Activated CD8-positive, alpha-beta memory T cell treated with anti-CD3 and anti-CD28 coated beads, Interleukin-2, amount 50 U/mL, for 4 hours (primary cell): ENCODE data around the gene LRRN4CL.
A peak's percentile ranks its signal among the peaks of the same experiment; 100 is the strongest.
"Not testable (repeated sequence)": the region's sequence is repeated elsewhere in the genome, so short reads cannot be mapped to it uniquely, and the experiment has no call there.

Source experiments
- DNase-seq: peaks from one replicate; pipeline ENCODE4 v3.0.0-alpha.2; 2020

The LRRN4CL gene

DNA sequence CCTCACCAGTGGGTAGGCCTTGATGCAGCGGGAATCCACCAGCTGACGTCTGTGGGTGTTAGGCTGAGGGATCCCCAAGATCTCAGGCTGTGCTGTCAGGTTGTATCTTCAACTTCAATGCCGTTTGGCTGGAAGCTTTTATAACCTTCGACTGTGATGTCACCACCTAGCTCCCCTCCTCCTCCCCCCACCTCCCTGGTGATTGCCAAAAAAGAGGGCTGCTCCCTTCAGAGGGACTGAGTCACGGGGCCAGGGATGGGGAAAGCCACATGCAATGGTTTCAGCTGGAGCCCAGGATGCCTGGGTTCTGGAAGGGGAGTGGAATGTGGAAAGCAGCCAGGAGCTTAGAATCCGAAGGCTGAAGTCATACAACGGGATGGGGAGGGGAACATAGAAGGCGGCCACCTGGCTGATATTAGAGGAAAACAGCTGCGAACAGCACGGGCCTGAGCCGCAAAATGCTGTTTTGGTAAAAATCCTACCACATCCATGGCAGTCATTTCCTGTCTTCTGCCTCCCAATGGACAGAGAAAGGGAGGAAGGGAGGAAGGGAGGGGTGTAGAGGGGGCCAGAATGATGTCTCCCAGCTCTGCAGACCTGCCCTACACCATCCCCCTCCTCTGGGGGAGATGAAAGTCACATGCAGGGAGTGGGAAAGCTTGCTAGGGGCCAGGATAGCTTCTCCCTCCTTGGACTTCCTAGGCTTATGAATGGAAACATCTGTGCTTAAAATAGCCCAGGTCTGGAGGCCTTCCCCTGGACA, at the start of gene LRRN4CL:
TSS of gene LRRN4CL (minus strand) at position 110 of the 763 bp plus-strand sequence. CDS start 1,022 bp downstream, outside the sequence.
- no peak for DNase-seq

DNA sequence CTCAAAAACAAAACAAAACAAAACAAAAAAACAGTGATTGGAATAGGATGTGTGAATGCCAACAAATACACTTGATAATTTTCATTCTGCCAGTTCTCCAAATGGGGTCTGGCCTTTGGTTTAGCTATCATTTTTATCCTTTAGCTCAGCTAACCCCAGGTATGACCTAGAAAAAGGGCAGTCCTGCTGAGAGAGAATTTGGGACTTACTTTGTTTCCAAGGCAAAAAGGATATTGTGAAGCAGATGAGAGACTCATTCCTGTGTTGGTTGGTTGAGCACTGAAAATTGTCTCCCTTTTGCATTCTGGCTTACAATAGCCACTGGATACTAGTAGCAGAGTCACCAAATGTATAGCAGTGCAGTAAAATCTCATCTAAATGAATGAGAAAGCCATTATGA, 47.9 kb upstream of the LRRN4CL start:
- no peak for DNase-seq

DNA sequence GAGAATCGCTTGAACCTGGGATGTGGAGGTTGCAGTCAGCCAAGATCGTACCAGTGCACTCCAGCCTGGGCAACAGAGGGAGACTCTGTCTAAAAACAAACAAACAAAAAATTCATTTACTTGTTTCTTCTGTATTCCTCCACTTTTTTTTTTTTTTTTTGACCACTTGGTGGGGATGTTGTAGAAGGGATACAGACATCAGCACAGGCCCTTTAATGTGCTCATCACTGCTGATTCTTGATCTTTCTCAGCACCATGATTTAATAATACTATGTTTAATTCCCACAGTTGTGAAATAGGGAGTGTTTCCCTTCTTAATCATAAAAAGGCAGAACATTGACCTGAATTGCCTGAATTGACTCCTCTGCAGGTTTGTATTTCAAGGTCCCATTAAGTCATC, 43.5 kb upstream of the LRRN4CL start:
- no peak for DNase-seq

DNA sequence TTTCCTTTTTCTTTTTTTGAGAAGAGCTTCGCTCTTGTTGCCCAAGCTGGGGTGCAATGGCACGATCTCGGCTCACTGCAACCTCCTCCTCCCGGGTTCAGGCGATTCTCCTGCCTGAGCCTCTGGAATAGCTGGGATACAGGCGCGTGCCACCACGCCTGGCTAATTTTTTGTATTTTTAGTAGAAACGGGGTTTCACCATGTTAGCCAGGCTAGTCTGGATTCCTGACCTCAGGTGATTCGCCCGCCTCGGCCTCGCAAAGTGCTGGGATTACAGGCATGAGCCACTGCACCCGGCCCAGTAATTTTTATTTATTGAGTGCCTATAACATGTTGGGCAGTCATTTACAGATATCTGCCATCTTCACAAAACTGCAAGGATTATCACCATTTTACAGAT, 40.7 kb upstream of the LRRN4CL start:
- DNase-seq: not testable (repeated sequence)

GRCh38 chr11:62728171-62728988, 39.0 kb upstream of the LRRN4CL start, which contains the start of gene TTC9C:
TSS of gene TTC9C (plus strand) at chr11:62728486. CDS start at chr11:62728849, 363 bp downstream.
- DNase-seq: peak; percentile 80

DNA sequence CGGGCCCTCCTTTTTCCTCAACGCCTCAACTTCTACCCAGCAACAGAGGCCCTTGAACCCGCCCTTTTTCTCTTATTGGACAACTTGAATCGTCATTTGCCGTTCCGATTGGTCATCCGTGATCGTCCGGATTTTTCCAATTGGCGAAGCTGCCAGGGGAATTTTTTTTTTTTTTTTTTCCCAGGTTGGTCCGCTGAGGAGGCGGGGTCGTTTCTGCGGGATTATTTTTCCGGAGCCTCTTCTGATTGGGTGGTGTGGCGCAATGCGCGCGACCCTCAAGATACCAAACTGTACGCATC, 38.5 kb upstream of the LRRN4CL start:
- DNase-seq: peak; percentile 73

DNA sequence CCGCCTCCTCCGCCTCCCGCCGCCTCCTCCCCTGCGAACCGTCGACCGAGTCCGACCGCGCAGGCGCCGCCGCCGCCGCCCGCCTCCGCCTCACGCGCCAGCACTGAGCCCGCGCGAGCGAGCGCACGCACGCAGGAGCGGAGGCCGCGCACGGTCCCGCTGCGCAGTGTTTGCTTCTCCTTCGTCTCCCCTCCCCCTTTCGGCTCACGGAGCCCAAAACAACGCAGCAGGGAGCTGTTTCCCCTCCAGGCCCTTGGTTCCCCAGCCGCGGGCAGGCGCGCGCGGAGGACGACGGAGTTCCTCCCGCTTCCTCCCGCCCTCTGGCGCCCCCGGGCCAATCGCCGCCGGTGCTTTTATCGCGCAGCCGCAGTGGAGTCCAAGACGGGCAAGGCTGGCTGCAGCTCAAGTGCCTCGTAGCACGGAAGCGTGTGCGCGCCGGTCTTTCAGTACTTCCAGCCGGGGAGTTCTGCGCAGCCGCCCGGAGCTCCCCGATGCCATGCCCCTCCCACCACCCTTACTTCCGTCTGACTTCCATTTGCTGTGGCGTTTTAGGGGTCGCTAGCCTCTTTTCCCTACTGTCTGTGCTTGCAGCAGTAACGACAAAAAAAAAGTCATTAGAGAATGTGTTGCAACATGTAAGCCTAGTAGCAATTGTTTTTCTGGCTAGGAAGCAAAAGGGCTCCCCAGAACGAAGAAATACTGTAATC, 38.0 kb upstream of the LRRN4CL start, which contains the start of gene HNRNPUL2:
TSS of gene HNRNPUL2 (minus strand) at position 293 of the 707 bp plus-strand sequence. CDS start 301 bp downstream, outside the sequence.
- peak; percentile 97 for DNase-seq

- DNase-seq: no peak
Measured at GRCh38 chr11:62726915-62727164, 37.5 kb upstream of the LRRN4CL start.

- no peak for DNase-seq
Measured at GRCh38 chr11:62726156-62726914, 37.0 kb upstream of the LRRN4CL start.

DNA sequence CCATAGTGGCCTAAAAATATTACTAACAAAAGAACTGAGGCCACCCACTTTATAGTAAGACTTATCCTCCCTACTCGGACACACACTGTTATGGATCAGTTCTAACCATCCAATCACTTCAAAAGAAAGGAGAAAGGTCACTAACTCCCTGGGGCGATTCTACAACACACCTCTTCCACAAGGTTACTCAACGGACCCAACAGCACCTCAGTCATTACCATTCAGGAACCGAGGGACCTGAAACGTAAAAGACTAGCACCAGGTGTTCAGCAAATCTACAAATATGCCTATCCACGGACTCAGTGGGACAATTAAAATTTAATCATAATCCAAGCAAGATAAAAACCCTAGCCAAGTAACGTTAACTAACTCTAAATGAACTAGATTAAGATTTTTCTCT, 36.3 kb upstream of the LRRN4CL start:
- DNase-seq: no peak

GRCh38 chr11:62724171-62724570, 34.8 kb upstream of the LRRN4CL start:
- DNase-seq: no peak

GRCh38 chr11:62721994-62722393, 32.7 kb upstream of the LRRN4CL start:
- DNase-seq: no peak

DNA sequence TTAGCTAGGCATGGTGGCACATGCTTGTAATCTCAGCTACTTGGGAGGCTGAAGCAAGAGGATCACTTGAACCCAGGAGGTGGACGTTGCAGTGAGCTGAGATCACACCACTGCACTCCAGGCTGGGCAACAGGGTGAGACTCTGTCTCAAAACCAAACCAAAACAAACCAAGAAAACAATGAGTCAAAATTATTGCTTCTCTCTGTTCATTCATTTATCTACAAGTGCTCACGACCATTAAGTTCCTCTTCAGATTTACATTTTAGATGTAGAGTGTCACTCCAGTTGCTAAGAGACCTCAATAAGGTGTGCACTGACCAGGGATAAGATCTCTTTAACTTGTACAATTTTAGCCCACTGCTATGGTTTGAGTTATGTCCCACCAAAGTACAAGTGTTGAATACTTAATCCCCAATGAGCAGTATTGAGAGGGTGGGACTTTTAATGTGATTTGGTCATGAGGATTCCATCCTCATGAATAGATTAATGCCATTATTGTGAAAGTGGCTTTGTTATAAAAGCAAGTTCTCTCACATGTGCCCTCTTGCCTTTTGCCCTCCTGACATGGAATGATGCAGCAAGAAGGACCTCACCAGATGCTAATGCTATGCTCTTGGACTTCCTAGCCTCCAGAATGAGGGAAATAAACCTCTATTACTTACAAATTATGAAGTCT, 30.1 kb upstream of the LRRN4CL start:
- no peak for DNase-seq

DNA sequence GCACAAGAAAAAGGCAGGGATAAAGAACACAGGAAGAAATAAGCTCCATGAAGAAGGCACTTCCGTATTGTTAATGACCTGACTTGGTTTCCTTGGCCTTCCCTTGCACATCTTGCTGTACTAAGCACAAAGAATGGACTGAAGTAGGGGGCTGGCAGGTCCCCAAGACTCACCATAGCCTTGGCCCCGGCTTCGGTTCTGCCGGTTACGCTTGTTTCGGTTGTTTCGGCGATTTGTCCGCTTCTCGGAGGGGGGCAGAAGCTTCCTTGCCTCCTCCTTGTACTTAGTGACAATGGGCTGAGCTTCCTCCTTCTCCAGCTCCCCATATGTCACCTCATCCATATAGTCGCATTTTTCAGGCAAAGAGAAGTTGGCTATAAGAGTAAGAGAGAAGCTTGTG, 27.5 kb upstream of the LRRN4CL start:
- DNase-seq: no peak

- no peak for DNase-seq
Measured at GRCh38 chr11:62716206-62716605, 26.9 kb upstream of the LRRN4CL start.

- DNase-seq: no peak
Measured at GRCh38 chr11:62715150-62716130, 26.1 kb upstream of the LRRN4CL start.

- DNase-seq: no peak
Measured at GRCh38 chr11:62713343-62713742, 24.0 kb upstream of the LRRN4CL start.

DNA sequence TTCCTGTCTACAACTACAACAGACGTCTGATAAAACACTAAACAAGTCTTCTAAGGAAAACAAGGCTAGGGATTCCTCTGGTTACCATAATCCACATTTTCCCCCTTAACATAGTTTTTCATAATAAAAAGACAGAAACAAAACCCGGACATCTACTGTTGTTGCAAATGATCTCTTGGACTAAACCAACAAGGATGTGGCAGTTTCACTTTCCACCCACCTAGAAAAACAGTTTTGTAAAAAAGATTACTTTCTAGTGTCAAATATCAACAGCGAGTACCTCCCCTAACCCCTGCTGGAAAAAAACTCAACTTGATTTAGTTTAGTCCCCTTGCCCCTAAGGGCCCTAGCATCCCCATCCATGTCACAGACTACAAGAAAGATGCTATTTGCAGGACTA, 23.5 kb upstream of the LRRN4CL start:
- no peak for DNase-seq

DNA sequence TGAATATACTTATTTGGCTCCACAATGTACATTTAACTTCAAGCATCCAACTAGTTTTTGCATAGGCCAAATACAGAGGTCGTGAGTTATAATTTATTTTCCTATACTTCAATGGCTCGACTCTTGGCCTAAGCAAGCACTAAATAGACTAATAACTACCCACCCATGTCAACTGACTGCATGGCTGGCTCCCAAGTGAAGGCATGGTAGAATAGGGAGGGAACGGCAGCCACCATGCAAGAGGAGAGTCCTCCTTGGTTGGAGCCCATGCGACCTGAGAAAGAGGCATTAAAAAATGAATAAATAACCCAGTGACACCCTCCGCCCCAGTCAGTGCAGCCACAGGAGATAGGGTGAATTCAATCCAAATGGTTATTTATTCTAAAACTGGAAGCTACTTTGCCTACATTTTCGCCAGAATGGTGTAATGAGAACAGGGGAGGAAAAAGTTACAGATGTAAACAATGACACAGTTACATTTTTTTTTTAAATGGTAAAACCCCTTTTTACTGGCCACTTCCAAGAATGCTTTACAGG, 23.0 kb upstream of the LRRN4CL start:
- DNase-seq: no peak

DNA sequence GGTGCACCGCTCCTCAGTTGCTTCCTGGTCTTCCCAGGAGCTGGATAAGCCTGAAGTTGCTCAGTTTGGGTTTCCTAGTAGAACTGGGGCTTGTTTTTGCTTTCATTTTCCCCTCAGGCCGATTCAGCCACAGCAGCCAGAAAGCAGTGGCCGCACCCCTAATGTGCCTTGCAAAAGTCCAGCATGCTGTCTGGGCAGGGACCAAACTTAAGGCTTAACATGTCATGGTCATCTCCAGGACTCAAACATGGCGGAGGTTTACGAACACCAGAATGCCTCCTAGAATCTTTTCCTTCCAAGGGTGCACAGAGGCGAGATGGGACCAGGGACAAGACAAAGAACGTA, 20.6 kb upstream of the LRRN4CL start:
- peak; percentile 23 for DNase-seq
